GM12872 (cell line): ENCODE results near the gene KDM5B.

Source experiments
- TF ChIP-seq, protein P1 (sequence below): IDR thresholded peaks from 3 replicates; pipeline ENCODE4 v1.5.1; 2011; ENCODE audit warnings: low read depth, mild to moderate bottlenecking, low read length, moderate library complexity; ENCODE audit not compliant: insufficient read depth

KDM5B gene

DNA sequence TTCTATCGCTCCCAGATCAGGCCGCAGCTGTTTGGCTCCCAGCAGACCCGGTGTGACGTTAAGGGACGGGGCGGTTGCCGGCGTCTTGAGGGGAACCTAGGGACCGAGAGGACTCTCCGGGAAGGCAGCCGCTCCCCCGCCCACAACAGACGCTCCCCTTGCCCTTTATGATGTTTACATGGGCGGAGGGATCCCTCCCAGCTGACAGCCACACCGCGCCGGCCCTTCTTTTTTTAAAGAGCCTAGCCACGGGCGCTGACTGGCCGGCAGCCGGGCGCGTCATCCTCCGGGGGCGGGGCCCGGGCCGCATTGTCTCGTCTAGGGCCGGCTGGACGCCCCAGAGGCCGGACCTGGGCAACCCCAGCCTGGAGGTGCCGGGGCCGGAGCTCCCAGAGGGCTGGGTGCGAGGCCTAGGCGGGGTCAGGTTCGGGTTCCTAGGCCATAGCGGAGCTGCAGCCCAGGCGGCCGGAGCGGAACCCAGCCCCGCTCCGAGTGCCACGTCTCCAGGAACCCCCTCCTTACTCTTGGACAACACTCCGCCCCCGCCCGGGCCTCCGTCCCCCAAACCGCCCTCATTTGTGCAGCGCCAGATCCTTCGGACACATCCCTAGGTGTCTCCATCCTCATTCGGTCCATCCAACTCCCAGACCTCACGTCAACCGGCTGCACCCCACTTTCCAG is 2.5 kb upstream of the KDM5B start, which contains the start of gene PCAT6:
Gene PCAT6, plus strand, starts transcription at position 340 of the 681 bp plus-strand sequence.
- TF ChIP-seq, protein P1, sequence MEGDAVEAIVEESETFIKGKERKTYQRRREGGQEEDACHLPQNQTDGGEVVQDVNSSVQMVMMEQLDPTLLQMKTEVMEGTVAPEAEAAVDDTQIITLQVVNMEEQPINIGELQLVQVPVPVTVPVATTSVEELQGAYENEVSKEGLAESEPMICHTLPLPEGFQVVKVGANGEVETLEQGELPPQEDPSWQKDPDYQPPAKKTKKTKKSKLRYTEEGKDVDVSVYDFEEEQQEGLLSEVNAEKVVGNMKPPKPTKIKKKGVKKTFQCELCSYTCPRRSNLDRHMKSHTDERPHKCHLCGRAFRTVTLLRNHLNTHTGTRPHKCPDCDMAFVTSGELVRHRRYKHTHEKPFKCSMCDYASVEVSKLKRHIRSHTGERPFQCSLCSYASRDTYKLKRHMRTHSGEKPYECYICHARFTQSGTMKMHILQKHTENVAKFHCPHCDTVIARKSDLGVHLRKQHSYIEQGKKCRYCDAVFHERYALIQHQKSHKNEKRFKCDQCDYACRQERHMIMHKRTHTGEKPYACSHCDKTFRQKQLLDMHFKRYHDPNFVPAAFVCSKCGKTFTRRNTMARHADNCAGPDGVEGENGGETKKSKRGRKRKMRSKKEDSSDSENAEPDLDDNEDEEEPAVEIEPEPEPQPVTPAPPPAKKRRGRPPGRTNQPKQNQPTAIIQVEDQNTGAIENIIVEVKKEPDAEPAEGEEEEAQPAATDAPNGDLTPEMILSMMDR, result no peak

- TF ChIP-seq, protein P1, result no peak
Measured at GRCh38 chr1:202810193-202810614, 2.0 kb upstream of the KDM5B start.

DNA sequence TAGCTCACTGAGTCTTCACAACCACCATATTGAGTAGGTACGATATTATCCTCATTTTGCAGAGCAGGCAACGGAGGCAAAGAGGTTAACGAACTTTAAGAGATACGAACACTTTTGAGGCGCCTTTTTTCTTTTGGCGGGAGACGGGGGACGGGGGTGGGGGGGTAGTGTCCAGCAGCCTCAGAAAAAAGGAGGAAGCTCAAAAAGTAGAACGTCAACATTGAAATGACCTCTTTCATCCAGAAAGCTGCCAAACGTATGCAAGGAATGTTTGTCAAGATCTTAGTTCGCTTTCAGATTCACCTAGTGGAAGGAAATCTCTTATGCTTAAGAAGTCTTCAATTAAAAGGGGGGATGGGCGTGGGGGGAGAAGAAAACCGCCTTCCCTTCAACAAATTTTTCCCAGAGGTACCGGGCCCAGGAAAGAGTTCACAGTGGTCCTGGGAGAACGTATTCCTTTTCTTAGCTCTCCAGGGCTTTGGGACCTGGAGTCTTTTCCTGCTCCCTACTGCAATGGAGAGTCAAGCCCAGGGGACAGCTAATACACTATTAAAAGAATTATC is 1.5 kb upstream of the KDM5B start:
- TF ChIP-seq, protein P1, result no peak

DNA sequence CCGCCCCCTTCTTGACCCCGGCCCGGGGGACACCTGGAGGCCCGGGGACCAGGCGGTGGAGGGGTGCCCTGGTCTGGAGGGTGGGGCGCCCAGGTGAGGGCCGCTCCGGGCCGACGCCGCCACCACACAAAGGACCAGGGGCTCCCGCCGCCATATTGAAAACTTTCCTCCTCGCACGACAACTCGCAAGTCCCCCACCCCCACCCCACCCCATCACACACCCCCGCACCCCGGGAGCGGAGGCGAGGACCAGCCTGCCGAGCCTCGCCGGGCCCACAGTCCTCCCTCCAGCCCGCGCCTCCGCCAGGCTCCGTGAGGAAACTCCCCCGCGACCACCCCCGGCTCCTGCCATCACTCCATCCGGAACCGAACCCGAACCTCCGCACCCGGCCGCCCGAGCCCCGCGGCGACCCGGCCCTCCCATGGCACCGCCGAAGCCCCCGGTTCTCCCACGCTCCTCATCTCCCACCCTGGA is 733 bp downstream of the KDM5B start:
- TF ChIP-seq, protein P1, result no peak

DNA sequence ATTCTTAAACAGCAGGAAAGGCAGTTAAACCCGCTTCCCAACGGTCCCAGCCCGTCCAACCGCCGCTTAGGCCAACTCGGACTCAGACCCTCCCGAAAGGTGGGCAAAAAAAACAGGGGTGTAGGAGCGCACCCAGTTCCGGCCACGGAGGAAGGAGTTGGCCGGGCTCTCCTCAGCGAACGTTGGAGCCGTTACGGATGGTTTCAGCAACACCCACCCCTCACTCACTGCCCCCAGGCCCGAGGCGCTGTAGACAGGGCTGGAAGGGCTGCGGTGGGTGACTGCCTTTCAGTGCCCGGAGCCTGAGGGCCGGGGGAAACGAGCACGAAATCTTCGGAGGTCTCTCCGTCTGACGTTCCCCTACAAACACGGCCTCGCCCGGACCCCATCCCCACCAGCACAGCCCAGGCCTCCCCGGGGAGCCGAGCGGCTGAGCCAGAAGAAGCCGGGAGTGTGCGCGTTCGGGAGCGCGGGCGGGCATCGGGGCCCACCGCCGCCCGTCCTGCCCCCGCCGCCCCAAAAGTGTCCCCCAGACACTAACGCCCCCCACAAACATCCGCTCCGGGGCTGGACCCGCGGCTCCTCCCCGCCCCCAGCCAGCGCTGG is 1.3 kb downstream of the KDM5B start:
- TF ChIP-seq, protein P1, result no peak

- TF ChIP-seq, protein P1, result no peak
Measured at GRCh38 chr1:202805886-202806844, 2.1 kb downstream of the KDM5B start.

GRCh38 chr1:202804126-202804525 is 4.1 kb downstream of the KDM5B start:
- TF ChIP-seq, protein P1, result no peak
